ENCODE results near the gene TENM4.

TENM4 gene

GRCh38 chr11:78802058-78802761, 638.6 kb downstream of the TENM4 start:
- DNase-seq, result peak; percentile 62

GRCh38 chr11:78801161-78801884, 639.5 kb downstream of the TENM4 start:
- DNase-seq, result peak; percentile 99

- no peak for DNase-seq
Observed at GRCh38 chr11:78800756-78801155, 640.1 kb downstream of the TENM4 start.

- no peak for DNase-seq
Observed at GRCh38 chr11:78800096-78800690, 640.6 kb downstream of the TENM4 start.

- peak; percentile 72 for DNase-seq
Observed at GRCh38 chr11:78798663-78799062, 642.2 kb downstream of the TENM4 start.

GRCh38 chr11:78797559-78797958, 643.3 kb downstream of the TENM4 start:
- DNase-seq, result no peak

GRCh38 chr11:78796956-78797355, 643.9 kb downstream of the TENM4 start:
- peak; percentile 77 for DNase-seq

GRCh38 chr11:78795621-78796261, 645.1 kb downstream of the TENM4 start:
- no peak for DNase-seq

GRCh38 chr11:78791964-78792363, 648.9 kb downstream of the TENM4 start:
- DNase-seq, result no peak

GRCh38 chr11:78791254-78791653, 649.6 kb downstream of the TENM4 start:
- DNase-seq, result no peak

- no peak for DNase-seq
Observed at GRCh38 chr11:78790784-78791183, 650.0 kb downstream of the TENM4 start.

GRCh38 chr11:78789375-78789774, 651.5 kb downstream of the TENM4 start:
- DNase-seq, result no peak

GRCh38 chr11:78788533-78788932, 652.3 kb downstream of the TENM4 start:
- DNase-seq, result no peak

GRCh38 chr11:78787696-78788095, 653.1 kb downstream of the TENM4 start:
- DNase-seq, result no peak

GRCh38 chr11:78786746-78787145, 654.1 kb downstream of the TENM4 start:
- no peak for DNase-seq

- DNase-seq, result no peak
Observed at GRCh38 chr11:78786086-78786485, 654.7 kb downstream of the TENM4 start.

GRCh38 chr11:78784321-78785061, 656.3 kb downstream of the TENM4 start:
- DNase-seq, result peak; percentile 78

GRCh38 chr11:78783846-78784245, 657.0 kb downstream of the TENM4 start:
- DNase-seq, result no peak

GRCh38 chr11:78783301-78783700, 657.5 kb downstream of the TENM4 start:
- peak; percentile 9 for DNase-seq

- DNase-seq, result peak; percentile 13
Observed at GRCh38 chr11:78782725-78783124, 658.1 kb downstream of the TENM4 start.

- DNase-seq, result no peak
Observed at GRCh38 chr11:78780889-78781288, 659.9 kb downstream of the TENM4 start.

GRCh38 chr11:78773492-78773891, 667.3 kb downstream of the TENM4 start:
- no peak for DNase-seq

- no peak for DNase-seq
Observed at GRCh38 chr11:78773077-78773476, 667.8 kb downstream of the TENM4 start.
